H54 (cell line): ENCODE results near the gene ASTN1.

Experiments
- DNase-seq: peaks from one replicate; pipeline ENCODE4 v3.0.0; 2011; ENCODE audit warnings: low spot score, mixed read lengths; ENCODE audit not compliant: insufficient read length
- FAIRE-seq: peaks from 3 replicates; lab custom pipeline; 2011; peaks lifted over from hg19 to GRCh38; lab: Jason Lieb, UNC
- POLR2A ChIP-seq: IDR thresholded peaks from 2 replicates; pipeline ENCODE4 v1.6.1; 2011; ENCODE audit warnings: low read depth, mild to moderate bottlenecking, low read length

Gene ASTN1

DNA sequence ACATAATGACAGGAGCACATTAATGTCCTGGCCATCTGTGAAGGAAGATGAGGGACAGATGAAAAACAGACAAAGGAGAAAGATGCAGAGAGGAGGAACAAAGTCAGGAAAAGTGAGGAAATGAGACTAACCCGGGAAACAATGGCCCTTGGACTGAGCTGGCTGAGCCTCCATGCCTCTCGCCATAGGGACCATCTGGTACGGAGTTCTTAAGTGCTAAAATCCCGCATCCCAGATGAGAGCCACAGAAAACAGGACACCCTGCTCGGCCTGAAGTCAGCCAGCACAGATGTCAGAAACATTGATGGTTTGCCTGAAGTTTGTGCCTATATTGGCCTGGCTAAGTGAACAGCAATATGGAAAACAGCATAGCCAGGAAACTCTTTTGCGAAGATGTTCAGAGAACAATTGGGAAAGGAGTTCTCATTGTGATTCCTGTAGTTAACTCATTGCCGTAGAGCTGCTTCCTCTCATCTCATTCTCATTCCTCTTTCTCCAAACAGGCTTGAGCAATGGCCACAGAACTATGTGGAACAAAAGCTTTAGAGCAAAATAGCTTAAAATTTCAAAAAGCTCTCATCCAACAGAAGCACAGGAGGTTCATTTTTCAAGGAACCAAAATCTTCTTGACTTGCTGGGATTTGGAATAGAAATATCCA is 96.6 kb downstream of the ASTN1 start:
- DNase-seq (no peak), FAIRE-seq (no peak)
- no peak for TF ChIP-seq POLR2A

DNA sequence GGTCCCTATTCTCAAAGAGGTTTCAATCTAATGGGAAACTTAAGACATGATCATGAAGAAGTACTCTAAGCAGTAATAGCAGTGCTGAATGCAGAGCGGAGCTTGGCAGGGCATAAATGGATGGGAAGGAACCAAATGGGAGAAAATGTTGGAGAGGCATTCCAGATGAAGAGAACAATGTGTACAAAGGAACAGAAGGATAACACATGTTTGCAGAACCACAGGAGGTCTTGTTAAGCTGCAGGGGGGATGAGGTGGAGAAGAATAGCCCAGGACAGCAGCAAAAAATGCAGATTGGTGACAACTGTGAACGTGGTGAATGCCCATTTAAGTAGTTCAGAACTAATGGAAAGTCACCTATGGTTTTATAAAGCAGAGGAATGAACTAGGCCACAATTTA is 99.1 kb downstream of the ASTN1 start:
- FAIRE-seq (no peak), DNase-seq (no peak)
- TF ChIP-seq POLR2A: no peak

DNA sequence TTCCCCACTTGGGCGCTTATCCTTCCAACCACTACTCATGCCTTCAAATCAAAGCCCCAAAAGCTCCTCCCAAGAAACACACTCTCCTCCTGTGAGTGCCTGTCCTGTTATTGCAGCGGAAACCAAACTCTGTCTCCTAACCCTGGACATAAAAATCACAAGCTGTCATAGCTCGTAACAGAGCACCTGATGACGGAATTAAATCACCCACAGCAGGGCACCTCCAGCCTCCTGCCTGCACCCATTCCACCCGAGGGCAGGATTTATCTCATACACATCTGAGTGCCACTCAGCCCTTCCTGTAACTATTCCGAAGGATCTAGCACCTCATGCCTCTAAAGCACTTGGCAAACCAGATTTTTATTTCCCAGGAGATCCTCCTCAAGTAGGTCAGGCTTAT is 100.9 kb downstream of the ASTN1 start:
- DNase-seq: no peak
- no peak for TF ChIP-seq POLR2A
- FAIRE-seq: no peak

DNA sequence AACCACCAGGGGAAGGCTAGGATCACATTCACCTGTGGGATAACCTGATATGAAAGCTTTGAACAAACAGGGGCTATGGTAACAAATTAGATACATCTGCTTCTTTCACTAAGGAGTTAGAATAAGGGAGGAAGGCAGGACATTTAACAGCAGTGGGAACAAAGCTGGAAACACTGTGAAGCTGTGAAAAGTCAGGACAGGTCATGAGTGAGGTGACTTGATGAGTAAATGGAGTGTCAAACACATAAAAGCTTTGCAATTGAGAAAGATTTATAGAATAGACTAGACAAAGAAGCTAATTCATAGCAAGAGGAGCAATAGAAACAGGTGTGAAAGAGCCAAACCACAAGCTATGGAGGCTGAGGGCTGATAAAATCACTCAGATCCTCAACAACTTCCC is 110.0 kb downstream of the ASTN1 start:
- DNase-seq (no peak), FAIRE-seq (no peak)
- no peak for TF ChIP-seq POLR2A

DNA sequence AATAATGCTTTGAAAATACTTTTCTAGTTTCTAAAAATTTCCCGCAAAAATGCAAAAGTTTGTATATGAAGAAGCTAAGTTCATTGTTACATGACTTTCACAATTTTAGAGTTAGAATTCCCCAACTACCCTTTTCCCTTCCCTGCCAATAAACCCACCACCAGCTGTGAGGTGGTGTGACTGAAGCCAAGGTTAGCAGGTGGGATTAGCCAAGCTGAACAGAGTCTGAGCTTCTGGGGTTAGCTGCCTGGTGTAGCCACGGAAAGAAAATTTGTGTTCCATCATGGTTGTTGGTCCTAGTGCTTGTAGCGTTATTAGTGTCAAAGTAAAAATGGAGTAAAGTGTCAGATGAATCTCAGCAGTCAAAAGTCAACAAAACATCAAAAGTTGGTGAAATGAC is 110.9 kb downstream of the ASTN1 start:
- DNase-seq (no peak), FAIRE-seq (no peak)
- no peak for TF ChIP-seq POLR2A

DNA sequence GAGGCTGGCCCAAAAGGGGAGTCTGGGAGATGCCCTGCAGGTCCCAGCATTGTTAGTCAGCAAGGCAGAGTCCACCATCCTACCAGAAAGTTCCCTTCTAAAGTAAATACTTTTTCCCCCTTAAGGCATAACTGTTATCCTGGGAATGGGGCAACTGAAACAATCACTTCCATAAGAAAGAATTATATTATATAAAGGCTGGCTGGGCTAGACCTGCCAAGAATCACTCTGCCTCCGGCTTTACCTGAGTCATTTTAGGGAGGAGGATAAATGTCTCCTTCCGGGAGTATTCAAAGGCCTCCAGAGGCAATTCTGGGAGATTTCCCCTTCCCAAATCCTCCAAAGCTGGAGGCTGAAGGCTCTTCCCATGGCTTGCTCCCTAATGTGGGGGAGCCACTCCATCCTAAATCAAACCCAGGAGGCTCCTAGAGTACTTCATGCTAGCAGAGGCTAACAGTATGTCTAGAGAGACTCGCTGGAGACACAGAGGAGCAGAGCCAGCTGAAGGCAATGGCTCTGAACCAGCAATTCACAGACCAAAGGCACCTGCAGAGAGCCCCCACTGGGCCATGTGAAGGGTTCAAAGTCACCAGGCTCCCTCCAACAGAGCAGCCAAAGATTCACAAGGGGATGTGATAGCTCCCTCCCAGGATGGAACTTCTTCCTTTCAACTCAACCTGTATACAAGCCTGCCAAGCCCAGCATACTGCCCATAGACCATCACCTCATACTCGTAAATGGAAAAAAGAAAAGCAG is 116.0 kb downstream of the ASTN1 start:
- no peak for FAIRE-seq
- no peak for DNase-seq
- TF ChIP-seq POLR2A: no peak

DNA sequence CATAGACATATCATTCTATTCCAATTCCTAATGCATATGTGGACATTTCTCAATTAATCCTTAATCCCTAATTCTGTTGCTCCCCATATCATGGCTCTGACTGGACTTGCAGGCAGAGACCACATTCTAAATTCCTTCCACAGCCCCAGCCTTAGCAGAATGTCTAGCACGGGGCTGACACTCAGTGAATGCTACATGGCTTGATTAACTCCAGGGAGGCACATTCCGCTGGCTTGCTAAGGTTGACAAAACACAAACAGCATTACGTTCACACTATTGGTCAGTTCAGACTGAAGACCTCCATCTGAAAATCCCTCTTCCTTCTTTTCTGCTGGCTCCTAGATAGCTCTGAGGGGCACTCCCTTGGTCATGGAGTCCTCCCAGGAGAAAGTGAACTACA is 119.4 kb downstream of the ASTN1 start:
- no peak for TF ChIP-seq POLR2A
- no peak for DNase-seq
- FAIRE-seq: no peak

DNA sequence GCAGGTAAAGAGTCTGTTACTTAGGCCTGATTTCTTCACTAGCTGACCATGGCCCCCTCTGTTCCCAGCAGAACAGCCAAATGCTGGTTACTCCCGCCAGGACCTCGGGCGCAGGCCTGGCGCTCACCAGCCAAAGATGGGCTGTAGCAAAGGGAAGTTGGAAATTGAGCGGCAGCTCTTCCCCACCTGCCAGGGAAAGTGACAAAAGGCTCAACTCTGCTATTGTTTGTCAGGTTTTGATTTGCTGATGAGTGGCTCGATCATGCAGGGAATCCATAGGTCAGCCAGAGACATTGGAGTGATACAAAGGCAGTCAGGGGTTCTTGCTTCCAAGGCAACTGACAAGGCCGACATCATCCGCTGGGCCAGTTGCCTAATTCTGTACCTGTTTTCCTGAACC is 120.1 kb downstream of the ASTN1 start:
- TF ChIP-seq POLR2A: no peak
- FAIRE-seq: no peak
- no peak for DNase-seq

DNA sequence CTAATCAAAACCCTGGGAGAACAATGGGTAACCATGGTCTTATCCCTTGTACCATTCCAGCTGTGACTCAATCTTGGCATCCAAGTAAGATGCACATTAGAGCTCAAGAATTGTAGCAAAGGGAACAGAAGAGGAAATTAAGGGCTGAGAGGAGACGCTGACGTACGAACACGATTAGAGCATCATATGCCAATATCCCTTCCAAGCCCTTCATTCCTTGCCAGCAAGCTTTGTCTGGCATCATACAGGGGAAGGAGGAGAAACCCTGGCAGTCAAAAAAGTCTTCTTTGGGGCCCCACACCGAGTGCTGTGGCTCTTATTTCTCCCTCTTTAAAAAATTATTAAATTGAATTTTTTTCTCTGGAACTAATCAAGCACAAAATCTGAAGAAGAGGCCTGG is 120.9 kb downstream of the ASTN1 start:
- FAIRE-seq (no peak), DNase-seq (no peak)
- TF ChIP-seq POLR2A: no peak

DNA sequence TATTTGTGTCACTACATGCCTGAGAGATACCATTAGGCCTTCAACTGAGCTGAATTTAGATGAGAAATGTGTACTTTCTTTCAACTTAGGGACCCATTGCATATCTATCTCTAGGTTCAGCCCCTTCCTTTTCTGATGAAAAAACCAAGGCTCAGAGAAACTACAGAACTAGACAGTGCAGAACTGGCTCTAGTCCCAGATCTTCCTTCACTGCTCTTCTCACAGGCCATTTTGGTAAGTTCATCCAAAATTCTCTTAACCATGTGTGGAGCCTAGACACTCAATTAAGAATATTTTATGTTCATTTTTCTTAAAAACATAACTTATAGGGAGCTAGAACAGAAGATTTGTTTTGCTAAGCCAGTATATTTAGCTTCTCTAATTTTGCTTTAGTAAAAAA is 128.9 kb downstream of the ASTN1 start:
- DNase-seq: no peak
- no peak for FAIRE-seq
- TF ChIP-seq POLR2A: no peak

DNA sequence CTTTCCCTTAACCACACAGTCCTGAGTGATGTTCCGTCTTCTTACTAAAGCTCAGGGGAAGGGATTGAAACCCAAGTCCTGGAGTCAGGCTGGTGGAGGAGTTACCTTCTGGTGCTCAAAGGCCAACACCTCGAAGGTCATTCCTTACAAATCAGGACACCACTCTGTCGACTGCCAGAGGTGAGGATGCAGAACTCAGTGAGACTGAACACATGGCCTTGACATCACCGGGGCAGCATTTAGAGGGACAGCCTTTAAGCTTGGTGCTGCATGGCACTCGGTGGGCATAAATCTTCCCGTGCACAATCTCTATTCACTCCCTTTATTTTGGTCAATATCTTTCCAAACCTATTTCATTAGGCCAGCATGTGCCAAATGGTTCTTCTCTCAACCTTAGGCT is 130.9 kb downstream of the ASTN1 start:
- DNase-seq (no peak), FAIRE-seq (no peak)
- no peak for TF ChIP-seq POLR2A

DNA sequence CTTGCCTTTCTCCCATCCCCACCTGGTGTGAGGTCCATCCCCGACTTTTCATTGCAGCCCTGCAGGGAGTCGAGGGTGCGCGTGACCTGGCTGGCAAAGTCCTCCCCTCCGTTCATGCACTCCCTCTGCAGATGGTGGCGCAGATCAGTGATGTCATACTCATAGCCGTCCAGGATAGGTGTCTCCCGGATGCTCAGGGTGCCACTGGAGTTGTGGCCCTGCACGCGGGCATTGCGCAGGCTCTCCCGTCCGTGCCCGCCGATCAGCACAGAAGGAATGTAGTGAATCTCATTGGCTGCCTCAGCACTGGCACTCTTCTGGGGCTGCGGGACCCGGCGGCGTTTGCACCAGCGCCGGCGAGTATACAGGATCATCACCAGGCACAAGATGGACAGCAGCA is 132.1 kb downstream of the ASTN1 start:
- FAIRE-seq (no peak), DNase-seq (no peak)
- TF ChIP-seq POLR2A: no peak

DNA sequence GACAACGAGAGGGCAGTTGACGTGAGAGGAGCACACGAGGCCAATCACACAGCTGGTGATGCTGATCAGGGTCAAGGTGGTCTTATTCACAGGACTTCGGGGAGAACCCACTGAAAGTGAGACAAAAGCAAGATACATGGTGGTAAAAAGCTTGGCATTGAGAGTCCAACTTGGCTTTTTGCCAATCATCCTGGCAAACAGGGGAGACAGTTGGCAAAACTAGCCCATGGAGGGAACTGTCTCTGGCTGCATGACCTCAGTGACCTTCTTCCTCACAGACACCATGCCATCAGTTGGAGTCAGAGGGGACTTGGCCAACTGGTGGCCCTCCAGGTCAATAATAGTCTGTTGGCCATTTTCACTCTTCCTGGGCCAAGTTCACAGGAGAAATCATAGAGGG is 139.9 kb downstream of the ASTN1 start:
- DNase-seq (no peak), FAIRE-seq (no peak)
- TF ChIP-seq POLR2A: no peak

DNA sequence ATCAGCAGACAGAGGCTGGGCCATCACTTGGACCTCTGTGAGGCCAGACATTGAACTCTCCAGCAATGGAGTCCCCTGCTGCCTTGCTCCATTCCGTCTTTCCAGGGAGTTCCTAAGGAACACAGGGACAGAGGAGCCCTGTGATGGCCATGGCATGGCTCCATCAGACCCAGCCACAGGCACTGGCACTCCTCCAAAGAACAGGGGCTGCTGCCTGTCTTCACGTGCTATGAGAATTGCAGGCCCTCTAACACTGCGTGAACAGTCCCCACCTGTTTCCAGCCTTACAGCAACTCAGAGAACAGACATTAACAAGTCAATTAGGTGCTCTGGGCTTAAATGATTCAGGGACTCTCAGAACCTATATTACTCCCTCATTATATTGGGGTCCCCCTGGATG is 140.8 kb downstream of the ASTN1 start:
- DNase-seq (no peak), FAIRE-seq (no peak)
- no peak for TF ChIP-seq POLR2A

DNA sequence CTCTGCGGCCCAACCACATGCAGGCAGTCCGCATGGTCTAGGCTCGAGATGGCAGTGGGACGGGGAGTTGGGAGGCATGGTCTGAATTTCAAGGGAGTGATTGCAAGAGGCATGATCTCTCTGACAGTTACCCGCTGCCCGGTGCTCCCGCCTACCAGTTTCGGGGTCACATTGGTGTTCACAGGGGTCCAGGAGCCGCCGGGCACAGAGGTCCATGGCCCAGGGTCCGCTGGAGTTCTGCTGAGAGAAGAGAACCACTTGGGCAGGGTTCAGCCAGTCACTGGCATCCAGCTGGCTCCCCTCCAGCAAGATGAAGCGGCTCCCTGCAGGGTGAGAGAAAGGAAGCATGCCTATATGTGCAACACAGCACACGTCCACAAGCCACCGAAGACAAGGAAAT is 141.3 kb downstream of the ASTN1 start:
- FAIRE-seq (no peak), DNase-seq (no peak)
- no peak for TF ChIP-seq POLR2A
